GM10847 (cell line): Measurements from ENCODE around the gene BATF3.

Experiments
- POLR2A ChIP-seq: IDR thresholded peaks from 2 replicates; pipeline ENCODE4 v1.6.1; 2011; ENCODE audit not compliant: insufficient read length; ENCODE audit errors: extremely low read depth

Gene BATF3

DNA sequence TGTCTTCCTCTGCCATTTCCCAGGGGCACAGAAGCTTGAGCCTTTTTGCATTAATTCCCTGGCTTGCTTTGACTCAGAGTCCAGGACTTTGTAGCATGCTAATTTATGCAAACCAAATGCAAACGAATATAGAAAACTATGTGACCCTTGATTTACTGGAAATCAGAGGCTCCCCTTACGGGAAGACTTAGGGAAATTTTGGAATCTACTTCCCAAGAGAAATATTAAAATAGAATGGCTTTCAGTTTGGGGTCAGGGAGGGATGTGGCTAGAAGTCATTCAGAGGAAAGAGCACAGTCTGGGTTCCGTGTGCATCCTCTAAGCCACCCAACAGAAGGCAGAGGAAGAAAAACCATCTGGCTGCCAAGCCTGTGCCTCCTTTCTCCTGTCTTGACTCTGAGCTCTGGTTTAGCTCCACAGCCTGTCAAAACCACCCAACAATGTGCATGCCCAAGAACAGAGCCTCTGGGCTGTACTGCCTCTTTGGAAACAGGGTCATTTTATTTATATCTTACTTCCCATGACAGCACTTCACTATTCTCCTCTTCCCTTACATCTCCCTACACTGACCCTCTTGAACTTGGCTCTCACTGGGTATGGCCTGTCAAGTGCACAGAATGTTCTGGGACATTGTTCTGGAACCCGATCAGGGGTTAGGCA lies 61.0 kb downstream of the BATF3 start:
- TF ChIP-seq POLR2A: no peak

DNA sequence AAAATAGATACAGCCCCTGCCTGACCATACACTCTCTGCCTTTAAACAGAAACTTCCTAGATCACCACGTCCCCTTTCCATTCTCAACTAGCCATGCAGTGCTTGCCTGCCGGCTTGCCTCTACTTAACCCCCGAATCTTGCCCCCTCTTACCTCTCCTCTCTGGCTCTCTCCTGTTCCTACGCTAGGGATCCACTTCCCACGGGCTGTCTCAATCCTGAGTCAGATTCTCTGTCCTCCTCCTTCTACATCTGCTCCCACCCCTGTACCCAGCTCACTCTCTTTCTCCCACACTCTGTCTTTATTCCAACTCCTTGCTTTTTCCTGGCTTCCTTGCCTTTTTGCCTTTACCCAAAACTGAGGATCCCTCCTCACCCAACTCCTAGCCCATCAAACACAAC lies 61.7 kb downstream of the BATF3 start:
- no peak for TF ChIP-seq POLR2A
